OCI-LY3 (cell line): Measurements from ENCODE around the gene ST6GAL2.

Experiments
- EZH2phosphoT487 ChIP-seq: fragments of 200-600 bp; shearing (Covaris generic); IDR thresholded peaks from 2 replicates; pipeline ENCODE4 v1.6.1; 2018; ENCODE audit warnings: antibody characterized with exemption, mixed run types, low read depth
- TF ChIP-seq, protein P1 (sequence below): fragments of 200-600, 300-600 bp; sonication (generic); IDR thresholded peaks from 2 replicates; pipeline ENCODE4 v1.5.1; 2014; ENCODE audit warnings: antibody characterized with exemption, low read length, low read depth

DNA sequence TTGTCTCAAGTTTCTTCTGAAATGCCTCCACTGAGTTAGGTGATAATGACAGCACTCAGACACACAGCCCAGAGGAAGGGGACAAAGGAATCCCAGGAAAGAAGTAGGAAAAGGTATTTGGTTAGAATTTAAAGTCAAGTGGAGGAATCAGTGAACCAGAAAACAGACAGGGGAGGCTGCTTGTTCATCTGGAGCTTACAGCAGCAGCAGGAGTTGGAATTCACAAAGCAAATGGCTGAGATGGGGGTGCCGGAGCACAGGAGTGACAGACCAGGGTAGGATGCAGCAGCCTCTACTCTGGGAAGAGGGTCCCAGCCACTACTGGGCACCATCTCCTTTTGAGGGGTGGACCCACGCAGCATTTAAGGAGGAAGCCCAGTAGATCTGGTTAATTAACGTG lies 104.8 kb downstream of the ST6GAL2 start:
- TF ChIP-seq, protein P1, sequence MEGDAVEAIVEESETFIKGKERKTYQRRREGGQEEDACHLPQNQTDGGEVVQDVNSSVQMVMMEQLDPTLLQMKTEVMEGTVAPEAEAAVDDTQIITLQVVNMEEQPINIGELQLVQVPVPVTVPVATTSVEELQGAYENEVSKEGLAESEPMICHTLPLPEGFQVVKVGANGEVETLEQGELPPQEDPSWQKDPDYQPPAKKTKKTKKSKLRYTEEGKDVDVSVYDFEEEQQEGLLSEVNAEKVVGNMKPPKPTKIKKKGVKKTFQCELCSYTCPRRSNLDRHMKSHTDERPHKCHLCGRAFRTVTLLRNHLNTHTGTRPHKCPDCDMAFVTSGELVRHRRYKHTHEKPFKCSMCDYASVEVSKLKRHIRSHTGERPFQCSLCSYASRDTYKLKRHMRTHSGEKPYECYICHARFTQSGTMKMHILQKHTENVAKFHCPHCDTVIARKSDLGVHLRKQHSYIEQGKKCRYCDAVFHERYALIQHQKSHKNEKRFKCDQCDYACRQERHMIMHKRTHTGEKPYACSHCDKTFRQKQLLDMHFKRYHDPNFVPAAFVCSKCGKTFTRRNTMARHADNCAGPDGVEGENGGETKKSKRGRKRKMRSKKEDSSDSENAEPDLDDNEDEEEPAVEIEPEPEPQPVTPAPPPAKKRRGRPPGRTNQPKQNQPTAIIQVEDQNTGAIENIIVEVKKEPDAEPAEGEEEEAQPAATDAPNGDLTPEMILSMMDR = no peak
- TF ChIP-seq EZH2phosphoT487 = no peak
